Ectodermal cell (in vitro differentiated cells): ENCODE data around the gene CHST14.

Source experiments
- H3K27ac ChIP-seq: 2 replicates; pipeline ENCODE4 v1.7.0; 2013; ENCODE audit warnings: mild to moderate bottlenecking, low read depth, low read length; ENCODE audit not compliant: insufficient read depth, poor library complexity, severe bottlenecking
- H3K27me3 ChIP-seq: 2 replicates; pipeline ENCODE4 v1.7.0; 2013; ENCODE audit warnings: mild to moderate bottlenecking, low read length; ENCODE audit not compliant: insufficient read depth, control insufficient read depth, poor library complexity, severe bottlenecking
- H3K36me3 ChIP-seq: one replicate; pipeline ENCODE4 v1.7.0; 2013; ENCODE audit warnings: low read length; ENCODE audit not compliant: control insufficient read depth, insufficient read depth
- H3K4me1 ChIP-seq: one replicate; pipeline ENCODE4 v1.7.0; 2013; ENCODE audit warnings: low read length; ENCODE audit not compliant: control insufficient read depth, insufficient read depth
- H3K4me3 ChIP-seq: 2 replicates; pipeline ENCODE4 v1.7.0; 2013; ENCODE audit warnings: low read depth, low read length, control low read depth; ENCODE audit not compliant: insufficient read depth
- H3K9me3 ChIP-seq: 2 replicates; pipeline ENCODE4 v1.7.0; 2013; ENCODE audit warnings: mild to moderate bottlenecking, low read length, moderate library complexity; ENCODE audit not compliant: control insufficient read depth
- WGBS, 2 experiments: methylation state at CpG; one replicate each; pipeline ENCODE4 v1.1.7; 2013; ENCODE audit warnings: missing lambda C conversion rate in 2 of 2; 5-methylcytosine and 5-hydroxymethylcytosine counted together

The CHST14 gene

DNA sequence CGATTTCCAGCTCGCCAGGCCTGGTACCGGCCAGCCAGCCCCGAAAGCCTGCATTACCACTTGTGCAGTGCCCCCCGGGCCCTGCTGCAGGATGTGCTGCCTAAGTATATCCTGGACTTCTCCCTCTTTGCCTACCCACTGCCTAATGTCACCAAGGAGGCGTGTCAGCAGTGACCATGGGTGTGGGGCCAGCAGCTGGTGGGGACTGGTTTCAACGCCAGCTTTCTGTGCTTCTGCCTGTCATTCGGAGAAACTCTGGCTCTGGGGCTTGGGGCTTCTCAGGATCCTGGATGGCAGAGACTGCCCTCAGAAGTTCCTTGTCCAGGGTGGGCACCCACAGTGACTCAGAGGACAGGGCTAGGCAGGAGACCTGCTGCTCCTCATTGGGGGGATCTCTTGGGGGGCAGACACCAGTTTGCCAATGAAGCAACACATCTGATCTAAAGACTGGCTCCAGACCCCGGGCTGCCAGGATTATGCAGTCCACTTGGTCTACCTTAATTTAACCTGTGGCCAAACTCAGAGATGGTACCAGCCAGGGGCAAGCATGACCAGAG, 1.5 kb downstream of the CHST14 start:
- Histone ChIP-seq H3K4me3 (peak overlapping the region; percentile 74), H3K9me3 (no peaks in the 10 kb centered on the region), H3K27ac (no peak overlapping the region), H3K27me3 (peaks cover 6% of the 10 kb centered on the region), H3K4me1 (peaks cover 7% of the 10 kb centered on the region), H3K36me3 (peaks cover under 1% of the 10 kb centered on the region)
- 86 to 89% methylated on average over 9 of the region's 9 CpGs for WGBS, 2 experiments

DNA sequence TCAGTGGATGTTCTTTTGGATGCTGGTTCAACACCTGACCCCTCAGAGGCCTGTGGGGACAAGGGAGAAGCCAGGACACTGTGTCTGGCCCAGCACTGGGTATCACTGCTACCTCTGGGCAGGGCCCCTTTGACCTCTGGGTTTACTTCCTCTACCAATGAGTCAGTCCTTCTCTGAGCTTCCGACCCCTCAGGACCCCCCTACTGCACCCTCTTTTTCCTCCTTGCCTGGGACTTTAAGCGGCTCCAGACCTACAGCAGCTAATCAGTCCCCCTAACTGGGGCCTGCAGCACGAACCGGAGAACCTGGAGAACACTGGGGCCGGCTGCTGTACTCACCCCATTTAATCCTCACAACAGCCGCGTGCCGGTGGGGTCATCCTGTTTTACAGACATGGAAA, 3.8 kb downstream of the CHST14 start:
- Histone ChIP-seq H3K36me3 (no peaks in the 10 kb centered on the region), H3K9me3 (no peaks in the 10 kb centered on the region)
- 82 to 86% methylated on average over 8 of the region's 8 CpGs for WGBS, 2 experiments

DNA sequence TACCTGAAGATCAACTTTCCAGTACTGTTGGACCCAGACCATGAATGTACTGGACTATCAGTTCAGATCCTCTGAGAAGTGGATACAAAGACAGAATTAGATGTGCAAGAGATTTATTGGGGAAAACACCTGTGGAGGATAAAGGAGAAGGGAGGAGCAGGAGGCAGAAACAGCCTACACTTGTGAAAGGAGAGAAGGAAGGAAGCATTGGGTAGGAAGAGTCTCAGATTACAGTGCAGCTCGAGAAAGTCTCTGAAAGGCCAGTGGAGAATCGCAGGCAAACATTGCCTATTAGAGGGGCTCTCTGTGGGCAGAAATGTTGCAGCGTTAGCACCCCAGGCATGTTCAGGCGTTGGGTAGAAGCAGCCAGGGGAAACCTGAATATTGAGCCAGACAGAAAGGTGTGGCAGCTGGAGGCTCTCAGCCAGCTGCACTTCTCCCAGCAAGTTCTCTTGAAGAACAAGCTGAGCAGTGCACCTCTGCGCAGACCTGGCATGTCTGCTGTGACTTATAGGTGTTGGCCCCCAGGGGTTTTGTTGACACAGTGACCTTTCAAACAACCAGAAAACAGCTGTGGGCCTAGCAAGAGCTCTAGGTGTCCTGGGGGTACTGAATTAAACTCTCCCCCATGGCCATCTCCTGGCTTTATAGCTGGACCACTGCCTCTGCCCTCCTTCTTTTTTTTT, 7.0 kb downstream of the CHST14 start:
- Histone ChIP-seq H3K4me1 (peaks cover 7% of the 10 kb centered on the region), H3K4me3 (no peak overlapping the region), H3K27ac (no peak overlapping the region), H3K27me3 (no peaks in the 10 kb centered on the region), H3K36me3 (no peaks in the 10 kb centered on the region), H3K9me3 (no peaks in the 10 kb centered on the region)
- WGBS, 2 experiments, result 50 to 57% methylated on average over 5 of the region's 5 CpGs

More for the DNA sequence above, 3.8 kb downstream of the CHST14 start:
- no peak overlapping the region for H3K4me3 ChIP-seq
- no peak overlapping the region for H3K27ac ChIP-seq
- H3K27me3 ChIP-seq, result peaks cover 6% of the 10 kb centered on the region
- peaks cover 14% of the 10 kb centered on the region for H3K4me1 ChIP-seq

DNA sequence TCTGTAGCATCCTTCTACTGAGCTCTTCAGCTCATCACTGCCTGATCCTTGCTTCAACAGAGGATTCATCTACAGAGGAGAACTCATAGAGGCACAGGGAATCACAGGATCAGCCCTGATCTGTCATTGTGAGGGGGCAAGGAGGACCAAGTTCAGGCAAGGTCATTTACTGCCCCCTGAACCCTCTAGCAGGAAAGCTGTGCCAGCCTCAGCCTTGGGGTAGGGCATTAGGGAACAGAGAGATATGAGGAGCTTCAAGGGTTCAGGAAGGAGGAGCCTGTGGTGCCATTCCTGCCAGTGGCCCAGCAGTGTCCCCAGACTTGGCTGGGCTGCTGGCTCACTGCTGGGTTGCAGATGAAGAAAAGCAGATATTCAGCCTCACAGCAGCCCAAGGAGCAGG, 8.2 kb downstream of the CHST14 start:
- Histone ChIP-seq H3K27ac (no peak overlapping the region), H3K9me3 (no peaks in the 10 kb centered on the region), H3K4me1 (peaks cover 7% of the 10 kb centered on the region), H3K36me3 (no peaks in the 10 kb centered on the region), H3K27me3 (no peaks in the 10 kb centered on the region), H3K4me3 (no peak overlapping the region)

DNA sequence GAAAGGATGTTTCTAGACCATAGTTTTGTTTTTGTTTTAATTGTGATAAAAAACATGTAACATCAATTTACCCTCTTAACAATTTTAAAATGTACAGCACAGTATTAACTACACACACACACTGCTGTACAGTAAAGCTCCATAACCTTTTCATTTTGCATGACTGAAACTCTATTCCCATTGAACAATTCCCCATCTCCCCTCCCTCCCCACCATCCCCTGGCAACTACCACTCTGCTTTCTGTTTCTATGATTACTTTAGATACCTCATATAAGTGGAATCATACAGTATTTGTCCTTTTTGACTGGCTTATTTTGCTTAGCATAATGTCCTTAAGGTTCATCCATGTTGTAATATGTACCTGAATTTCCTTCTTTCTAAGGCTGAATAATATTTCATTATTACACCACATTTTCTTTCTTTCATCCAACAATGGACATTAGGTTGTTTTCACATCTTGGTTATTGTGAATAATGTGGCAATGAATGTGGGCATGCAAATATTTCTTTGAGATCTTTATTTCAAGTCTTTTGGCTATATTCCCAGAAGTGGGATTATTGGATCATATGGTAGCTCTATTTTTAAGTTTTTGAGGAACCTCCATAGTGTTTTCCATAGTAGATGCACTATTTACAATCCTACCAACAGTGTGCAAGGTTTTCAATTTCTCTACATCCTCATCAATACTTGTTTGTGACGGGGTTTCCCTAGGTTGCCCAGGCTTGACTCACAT, 10.7 kb downstream of the CHST14 start:
- no peaks in the 10 kb centered on the region for H3K9me3 ChIP-seq
- 94 to 97% methylated on average over 1 of the region's 1 CpG for WGBS, 2 experiments
- no peak overlapping the region for H3K4me3 ChIP-seq
- H3K27ac ChIP-seq, result no peak overlapping the region
- H3K4me1 ChIP-seq, result peaks cover 7% of the 10 kb centered on the region
- no peaks in the 10 kb centered on the region for H3K36me3 ChIP-seq
- H3K27me3 ChIP-seq, result no peaks in the 10 kb centered on the region

DNA sequence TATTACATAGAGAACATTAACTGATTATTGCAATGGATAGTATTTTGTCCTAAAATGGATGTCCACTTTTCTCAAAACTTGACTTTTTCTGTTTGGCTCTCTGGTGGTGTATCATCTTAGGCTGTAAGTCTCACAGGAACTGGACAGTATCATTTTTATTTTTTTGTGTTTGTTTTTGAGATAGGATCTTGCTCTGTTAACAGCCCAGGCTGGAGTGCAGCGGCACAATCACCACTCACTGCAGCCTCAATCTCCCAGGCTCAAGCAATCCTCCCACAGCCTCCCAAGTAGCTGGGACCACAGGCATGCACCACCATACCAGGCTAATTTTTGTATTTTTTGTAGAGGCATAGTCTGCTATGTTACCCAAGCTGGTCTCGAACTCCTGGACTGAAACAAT, 13.1 kb downstream of the CHST14 start:
- WGBS, 2 experiments, result 90 to 93% methylated on average over 2 of the region's 2 CpGs
- H3K4me3 ChIP-seq, result no peak overlapping the region
- H3K4me1 ChIP-seq, result no peaks in the 10 kb centered on the region
- H3K27me3 ChIP-seq, result no peaks in the 10 kb centered on the region
- H3K9me3 ChIP-seq, result no peaks in the 10 kb centered on the region
- no peak overlapping the region for H3K27ac ChIP-seq
- H3K36me3 ChIP-seq, result no peaks in the 10 kb centered on the region

DNA sequence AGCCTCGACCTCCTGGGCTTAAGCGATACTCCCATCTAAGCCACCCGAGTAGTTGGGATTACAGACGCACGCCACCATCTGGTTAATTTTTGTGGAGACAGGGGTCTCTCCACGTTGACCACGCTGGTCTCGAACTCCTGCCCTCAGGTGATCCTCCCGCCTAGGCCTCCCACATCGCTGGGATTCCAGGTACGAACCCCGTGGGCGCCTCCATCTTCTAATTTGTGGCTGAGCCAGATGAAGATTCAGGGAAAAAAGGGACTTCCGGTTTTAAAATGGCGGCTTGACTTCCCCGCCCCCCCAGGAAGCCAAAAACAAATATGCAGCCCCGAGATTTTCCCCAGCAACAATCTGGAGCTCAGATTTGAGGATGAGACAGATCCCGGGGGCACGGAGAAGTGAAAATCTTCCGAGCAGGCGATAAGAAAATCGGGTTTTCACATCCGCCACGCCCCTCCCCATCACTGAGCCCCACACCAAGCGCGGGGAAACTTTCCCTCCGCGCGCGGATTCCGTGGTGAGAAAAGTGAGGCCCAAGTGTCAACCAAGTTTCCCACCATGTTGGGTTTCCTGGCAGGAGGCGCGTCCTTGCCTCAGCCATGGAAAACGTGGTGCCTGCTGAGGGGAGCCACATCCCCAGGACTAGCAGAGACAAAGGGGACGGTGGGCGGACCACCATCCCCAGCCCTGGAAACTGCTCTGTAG, 15.4 kb downstream of the CHST14 start:
- Histone ChIP-seq H3K36me3 (no peaks in the 10 kb centered on the region), H3K27ac (no peak overlapping the region), H3K27me3 (no peaks in the 10 kb centered on the region), H3K4me1 (no peaks in the 10 kb centered on the region), H3K9me3 (no peaks in the 10 kb centered on the region), H3K4me3 (no peak overlapping the region)
- WGBS, 2 experiments, result 94% methylated on average over 36 of the region's 36 CpGs

DNA sequence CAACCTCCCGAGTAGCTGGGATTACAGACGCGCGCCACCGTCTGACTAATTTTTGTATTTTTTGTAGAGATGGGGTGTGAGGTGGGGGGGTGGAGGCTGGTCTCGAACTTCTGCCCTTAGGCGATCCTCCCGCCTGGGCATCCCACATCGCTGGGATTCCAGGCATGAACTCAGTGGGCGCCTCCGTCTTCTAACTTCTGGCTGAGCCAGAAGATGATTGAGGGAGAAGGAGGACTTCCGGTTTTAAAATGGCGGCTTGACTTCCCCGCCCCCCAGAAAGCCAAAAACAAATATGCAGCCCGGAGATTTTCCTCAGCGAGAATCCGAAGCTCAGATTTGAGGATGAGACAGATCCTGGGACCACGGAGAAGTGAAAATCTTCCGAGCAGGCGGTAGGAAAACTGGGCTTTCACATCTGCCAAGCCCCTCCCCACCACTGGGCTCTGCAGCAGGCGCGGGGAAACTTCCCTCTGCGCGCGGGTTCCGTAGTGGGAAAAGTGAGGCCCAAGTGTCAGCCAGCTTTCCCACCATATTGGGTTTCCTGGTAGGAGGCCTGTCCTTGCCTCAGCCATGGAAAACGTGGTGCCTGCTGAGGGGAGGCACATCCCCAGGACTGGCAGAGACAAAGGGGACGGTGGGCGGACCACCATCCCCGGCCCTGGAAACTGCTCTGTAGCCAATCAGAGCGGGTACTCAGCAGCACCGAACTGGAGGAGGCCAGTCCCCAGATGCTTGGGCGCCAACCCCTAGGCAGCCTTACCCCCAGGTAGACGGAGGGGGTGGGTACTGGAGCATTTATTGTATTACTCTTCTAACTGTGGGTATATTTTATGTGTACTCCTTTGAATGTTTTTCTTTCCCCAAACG, 17.3 kb downstream of the CHST14 start:
- Histone ChIP-seq H3K4me3 (no peak overlapping the region), H3K27ac (no peak overlapping the region), H3K36me3 (no peaks in the 10 kb centered on the region), H3K9me3 (no peaks in the 10 kb centered on the region), H3K4me1 (no peaks in the 10 kb centered on the region), H3K27me3 (no peaks in the 10 kb centered on the region)
- 95% methylated on average over 35 of the region's 35 CpGs for WGBS, 2 experiments

DNA sequence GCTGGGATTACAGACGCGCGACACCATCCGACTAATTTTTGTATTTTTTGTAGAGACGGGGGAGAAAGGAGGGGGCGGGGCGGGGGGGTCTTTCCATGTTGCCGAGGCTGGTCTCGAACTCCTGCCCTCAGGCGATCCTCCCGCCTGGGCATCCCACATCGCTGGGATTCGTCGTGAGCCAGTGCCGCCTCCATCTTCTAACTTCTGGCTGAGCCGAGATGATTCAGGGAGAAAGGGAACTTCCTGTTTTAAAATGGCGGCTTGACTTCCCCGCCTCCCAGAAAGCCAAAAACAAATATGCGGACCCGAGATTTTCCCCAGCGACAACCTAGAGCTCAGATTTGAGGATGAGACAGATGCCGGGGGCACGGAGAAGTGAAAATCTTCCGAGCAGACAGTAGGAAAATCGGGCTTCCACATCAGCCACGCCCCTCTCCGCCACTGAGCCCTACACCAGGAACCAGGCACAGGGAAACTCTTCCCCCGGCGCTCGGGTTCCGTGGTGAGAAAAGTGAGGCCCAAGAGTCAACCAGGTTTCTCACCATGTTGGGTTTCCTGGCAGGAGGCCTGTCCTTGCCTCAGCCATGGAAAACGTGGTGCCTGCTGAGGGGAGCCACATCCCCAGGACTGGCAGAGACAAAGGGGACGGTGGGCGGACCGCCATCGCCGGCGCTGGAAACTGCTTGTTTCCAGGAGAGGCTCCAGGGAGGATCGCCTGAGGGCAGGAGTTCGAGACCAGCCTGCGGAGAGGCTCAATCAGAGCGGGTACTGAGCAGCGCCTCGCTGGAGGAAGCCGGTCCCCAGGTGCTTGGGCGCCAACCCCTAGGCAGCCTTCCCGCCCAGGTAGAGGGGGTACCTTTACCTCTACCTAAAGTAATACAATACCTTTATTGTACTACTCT, 18.7 kb downstream of the CHST14 start:
- Histone ChIP-seq H3K4me3 (no peak overlapping the region), H3K27ac (no peak overlapping the region), H3K36me3 (no peaks in the 10 kb centered on the region), H3K27me3 (no peaks in the 10 kb centered on the region), H3K4me1 (no peaks in the 10 kb centered on the region), H3K9me3 (no peaks in the 10 kb centered on the region)
- 93 to 95% methylated on average over 47 of the region's 47 CpGs for WGBS, 2 experiments
